Chondrocyte (in vitro differentiated cells): Measurements from ENCODE around the gene NOTUM. TPM values are rescaled to one million over a fixed set of nuclear protein-coding genes. Genes with fewer than 3 reads are reported as not detected.

Experiments used
- DNase-seq: peaks from one replicate; pipeline ENCODE4 v3.0.0; 2021; ENCODE audit warnings: mixed read lengths, low spot score
- H3K27ac Mint-ChIP-seq: one replicate; pipeline ENCODE4 v1.8.0; 2021; ENCODE audit warnings: mild to moderate bottlenecking, moderate library complexity, mixed read lengths; ENCODE audit not compliant: unreplicated experiment
- H3K27me3 Mint-ChIP-seq: 2 replicates; pipeline ENCODE4 v1.8.0; 2021; ENCODE audit warnings: low read depth, mixed read lengths
- H3K36me3 Mint-ChIP-seq: 2 replicates; pipeline ENCODE4 v1.8.0; 2021; ENCODE audit warnings: low read depth, mixed read lengths
- H3K4me1 Mint-ChIP-seq: 2 replicates; pipeline ENCODE4 v1.8.0; 2021; ENCODE audit warnings: low read depth, mild to moderate bottlenecking, mixed read lengths
- H3K4me3 Mint-ChIP-seq: one replicate; pipeline ENCODE4 v1.8.0; 2021; ENCODE audit warnings: mild to moderate bottlenecking, moderate library complexity, mixed read lengths; ENCODE audit not compliant: unreplicated experiment
- H3K9me3 Mint-ChIP-seq: 2 replicates; pipeline ENCODE4 v1.8.0; 2021; ENCODE audit warnings: low read depth, mixed read lengths
- CTCF ChIP-seq: fragments of 200-600 bp; sonication (generic); IDR thresholded peaks from 2 replicates; pipeline ENCODE4 v1.5.0; 2021; ENCODE audit warnings: antibody characterized with exemption, mild to moderate bottlenecking, moderate library complexity
- total RNA-seq: library from RNA; stranded (reverse); gene quantifications from 3 replicates; pipeline ENCODE4 v1.2.1, GENCODE V29; 2021

Gene NOTUM
- total RNA-seq, 1 donor from 2014 or later: not detected

- Mint-ChIP-seq H3K27ac (no peak overlapping the region), H3K9me3 (no peaks in the 10 kb centered on the region), H3K4me1 (peaks cover 4% of the 10 kb centered on the region), H3K27me3 (peaks cover 32% of the 10 kb centered on the region), H3K36me3 (no peaks in the 10 kb centered on the region), H3K4me3 (no peak overlapping the region)
- no peak for TF ChIP-seq CTCF
- DNase-seq: no peak
These were observed 643 bp downstream of the NOTUM start for GRCh38 chr17:81960130-81960958.

DNA sequence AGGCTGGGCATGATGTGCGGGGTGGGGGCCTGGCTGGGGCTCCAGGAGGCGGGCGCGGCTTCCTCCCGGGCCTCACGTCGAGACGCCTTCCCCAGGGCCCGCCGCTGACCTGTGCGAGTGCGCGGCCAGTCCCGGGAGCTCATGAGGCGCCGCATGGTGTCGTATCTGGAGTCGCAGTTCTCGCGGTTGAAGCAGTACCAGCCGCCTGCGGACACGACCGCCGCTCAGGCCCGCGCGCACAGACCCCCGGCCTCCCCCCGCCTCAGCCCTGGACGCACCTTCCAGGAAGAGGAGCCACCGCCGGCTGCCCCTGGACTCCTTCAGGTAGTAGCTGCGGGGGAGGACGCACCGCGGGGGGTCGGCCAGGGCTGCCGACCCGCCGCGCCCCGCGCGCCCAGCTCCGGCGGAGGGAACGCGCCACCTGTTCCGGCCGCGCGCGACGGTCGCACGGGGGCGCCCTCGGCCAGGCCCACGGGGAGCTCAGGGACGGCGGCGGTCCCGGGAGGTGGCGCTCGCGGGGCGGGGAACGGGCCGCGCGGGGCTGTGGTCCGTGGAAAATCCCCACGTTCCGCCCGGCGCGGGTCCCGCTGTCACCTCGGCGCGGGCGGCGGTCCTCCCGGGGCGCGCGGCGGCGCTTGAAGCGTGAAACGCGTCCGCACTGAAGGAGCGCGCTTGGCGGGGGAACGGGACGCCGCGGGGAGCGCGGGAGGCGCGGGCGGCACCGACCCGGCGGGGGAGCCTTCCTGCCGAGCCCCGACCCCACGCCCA is 1.4 kb downstream of the NOTUM start:
- no peak overlapping the region for H3K27ac Mint-ChIP-seq
- no peak for DNase-seq

DNA sequence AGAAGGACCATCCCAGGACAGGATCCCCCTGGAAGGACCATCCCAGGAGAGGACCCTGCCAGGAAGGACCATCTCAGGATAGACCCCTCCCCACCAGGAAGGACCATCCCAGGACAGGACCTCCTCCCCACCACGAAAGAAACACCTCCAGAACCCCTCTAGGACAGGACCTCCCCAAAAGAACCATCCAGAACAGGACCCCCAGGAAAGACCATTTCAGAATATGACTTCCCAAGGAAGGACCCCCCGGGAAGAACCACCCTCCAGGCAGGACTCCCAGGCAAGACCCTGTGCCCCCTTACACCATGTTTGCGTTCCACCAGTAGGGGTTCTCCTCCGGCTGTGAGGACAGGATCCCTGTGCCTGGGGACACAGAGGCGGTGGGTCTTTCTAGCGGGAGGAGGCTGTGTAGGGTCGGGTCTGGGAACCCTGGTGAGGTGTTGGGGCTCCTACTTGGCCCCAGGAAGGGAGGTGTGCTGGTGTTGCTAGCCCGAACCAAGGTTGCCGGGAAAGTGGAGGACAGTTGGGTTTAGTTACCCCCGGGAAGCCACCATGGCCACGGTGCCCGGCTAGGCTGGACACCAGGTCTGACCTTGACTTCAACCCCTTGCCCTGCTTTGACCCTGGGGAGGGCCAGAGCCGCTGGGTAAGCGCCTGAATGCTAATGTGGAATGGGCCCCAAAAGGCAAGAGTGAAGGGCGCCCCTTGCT is 2.2 kb downstream of the NOTUM start:
- no peak for TF ChIP-seq CTCF
- no peaks in the 10 kb centered on the region for H3K36me3 Mint-ChIP-seq
- no peak overlapping the region for H3K4me3 Mint-ChIP-seq
- no peak for DNase-seq
- peaks cover 4% of the 10 kb centered on the region for H3K4me1 Mint-ChIP-seq
- no peaks in the 10 kb centered on the region for H3K9me3 Mint-ChIP-seq
- no peak overlapping the region for H3K27ac Mint-ChIP-seq
- H3K27me3 Mint-ChIP-seq: peaks cover 23% of the 10 kb centered on the region

More for the DNA sequence above, 1.4 kb downstream of the NOTUM start:
- Mint-ChIP-seq H3K36me3 (no peaks in the 10 kb centered on the region), H3K27me3 (peaks cover 30% of the 10 kb centered on the region), H3K4me3 (no peak overlapping the region), H3K9me3 (no peaks in the 10 kb centered on the region), H3K4me1 (peaks cover 4% of the 10 kb centered on the region)
- peak; percentile 86 for TF ChIP-seq CTCF

GRCh38 chr17:81957691-81958432 is 3.1 kb downstream of the NOTUM start:
- Mint-ChIP-seq H3K9me3 (no peaks in the 10 kb centered on the region), H3K4me3 (no peak overlapping the region), H3K4me1 (peaks cover 4% of the 10 kb centered on the region), H3K27ac (no peak overlapping the region), H3K27me3 (peaks cover 18% of the 10 kb centered on the region), H3K36me3 (no peaks in the 10 kb centered on the region)
- TF ChIP-seq CTCF: no peak
- DNase-seq: peak; percentile 92
